NCI-H1694 (cell line): Measurements from ENCODE around the gene PROS1.
A peak's percentile ranks its signal among the peaks of the same experiment; 100 is the strongest.

ENCODE experiments used
- DNase-seq: peaks from one replicate; lab custom pipeline; 2025; lab: John Stamatoyannopoulos, UW

PROS1 gene

GRCh38 chr3:93973131-93974126 lies at the start of gene PROS1:
Gene PROS1, minus strand, starts transcription at chr3:93973896. Its CDS starts 147 bp downstream, at chr3:93973749.
- no peak for DNase-seq

- no peak for DNase-seq
These were observed 46.6 kb upstream of the PROS1 start for GRCh38 chr3:94020293-94020692.

- DNase-seq, result no peak
These were observed 46.0 kb upstream of the PROS1 start for GRCh38 chr3:94019659-94020058.

GRCh38 chr3:94015025-94015424 lies 41.3 kb upstream of the PROS1 start:
- DNase-seq, result no peak

GRCh38 chr3:94012185-94012584 lies 38.5 kb upstream of the PROS1 start:
- DNase-seq, result no peak

GRCh38 chr3:94011233-94011711 lies 37.6 kb upstream of the PROS1 start:
- DNase-seq, result no peak

GRCh38 chr3:94009608-94010007 lies 35.9 kb upstream of the PROS1 start:
- DNase-seq, result no peak

- DNase-seq, result no peak
These were observed 34.6 kb upstream of the PROS1 start for GRCh38 chr3:94008253-94008652.

GRCh38 chr3:94004301-94004910 lies 30.7 kb upstream of the PROS1 start:
- DNase-seq, result peak; percentile 5

- no peak for DNase-seq
These were observed 28.3 kb upstream of the PROS1 start for GRCh38 chr3:94001827-94002495.

GRCh38 chr3:94001191-94001590 lies 27.5 kb upstream of the PROS1 start:
- no peak for DNase-seq

- no peak for DNase-seq
These were observed 20.4 kb upstream of the PROS1 start for GRCh38 chr3:93994056-93994455.

- no peak for DNase-seq
These were observed 18.5 kb upstream of the PROS1 start for GRCh38 chr3:93992207-93992606.

GRCh38 chr3:93991631-93992030 lies 17.9 kb upstream of the PROS1 start:
- no peak for DNase-seq

- no peak for DNase-seq
These were observed 15.5 kb upstream of the PROS1 start for GRCh38 chr3:93989241-93989640.

GRCh38 chr3:93988764-93989163 lies 15.1 kb upstream of the PROS1 start:
- no peak for DNase-seq

GRCh38 chr3:93988283-93988682 lies 14.6 kb upstream of the PROS1 start:
- DNase-seq, result no peak

- no peak for DNase-seq
These were observed 10.9 kb upstream of the PROS1 start for GRCh38 chr3:93984618-93985017.

GRCh38 chr3:93983408-93983807 lies 9.7 kb upstream of the PROS1 start:
- no peak for DNase-seq

GRCh38 chr3:93981649-93982048 lies 8.0 kb upstream of the PROS1 start:
- no peak for DNase-seq

GRCh38 chr3:93979850-93980676 lies 6.4 kb upstream of the PROS1 start, which contains the start of gene ARL13B:
Gene ARL13B, plus strand, starts transcription at chr3:93980155. Its CDS starts 269 bp downstream, at chr3:93980424.
- peak; percentile 93 for DNase-seq

- DNase-seq, result no peak
These were observed 3.7 kb downstream of the PROS1 start for GRCh38 chr3:93969997-93970396.
